ENCODE results near the gene TBCD.

The TBCD gene

DNA sequence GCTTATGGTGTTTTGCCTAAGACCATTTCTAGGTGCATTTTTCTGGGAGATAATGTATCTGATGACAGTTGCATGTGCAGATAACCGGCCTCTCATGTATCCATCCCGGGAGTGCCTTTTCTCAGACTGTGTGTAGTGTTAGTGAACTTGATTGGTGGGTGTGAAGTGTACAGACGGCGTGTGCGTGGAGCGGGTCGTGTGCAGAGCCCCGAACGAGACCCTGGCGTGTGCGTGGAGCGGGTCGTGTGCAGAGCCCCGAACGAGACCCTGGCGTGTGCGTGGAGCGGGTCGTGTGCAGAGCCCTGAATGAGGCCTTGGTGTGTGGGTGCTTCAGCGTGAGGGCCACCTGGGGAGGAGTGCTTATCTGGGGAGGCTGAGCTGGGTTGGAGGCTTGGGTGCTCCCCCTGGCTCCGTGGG lies 116.9 kb downstream of the TBCD start:
- DNase-seq (ENCODE audit: low read depth in 2 of 2, low spot score in 1 of 2) = no peak

DNA sequence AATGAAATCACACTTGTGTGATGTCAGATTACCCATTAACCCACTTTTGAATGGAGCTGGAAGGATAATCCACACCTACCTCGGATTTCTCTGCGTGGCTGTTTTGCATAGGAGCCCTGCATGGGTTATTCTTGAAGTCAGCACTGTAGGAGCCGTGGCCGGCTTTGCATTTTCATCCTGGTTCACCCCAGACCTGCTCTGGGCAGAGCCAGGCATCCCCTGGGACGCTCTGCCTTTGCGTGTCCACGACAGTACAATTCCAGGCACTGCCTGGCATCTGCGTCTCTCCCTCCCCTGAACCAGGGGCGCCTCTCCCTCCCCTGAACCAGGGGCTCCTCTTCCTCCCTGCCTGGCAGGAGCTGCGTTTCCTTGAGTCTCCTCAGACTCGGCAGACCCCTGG lies 117.7 kb downstream of the TBCD start:
- DNase-seq (ENCODE audit: low read depth in 2 of 2, low spot score in 1 of 2) = no peak

DNA sequence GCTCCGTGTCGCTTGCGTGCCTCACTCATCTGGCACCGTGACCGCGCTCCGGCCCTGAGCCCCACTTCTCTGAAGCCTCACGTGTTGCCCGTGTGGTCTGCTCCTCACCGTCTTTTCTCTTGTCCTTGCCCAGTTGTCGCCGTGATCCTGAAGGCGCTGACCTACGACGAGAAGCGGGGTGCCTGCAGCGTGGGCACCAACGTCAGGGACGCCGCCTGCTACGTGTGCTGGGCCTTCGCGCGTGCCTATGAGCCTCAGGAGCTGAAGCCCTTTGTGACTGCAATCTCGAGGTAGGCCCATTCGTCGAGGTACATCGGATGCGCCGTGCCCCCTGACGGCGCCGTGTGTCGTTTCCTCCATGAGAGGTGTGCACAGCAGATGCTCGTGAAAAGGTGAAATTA lies 118.2 kb downstream of the TBCD start:
- DNase-seq (ENCODE audit: low read depth in 2 of 2, low spot score in 1 of 2) = no peak

DNA sequence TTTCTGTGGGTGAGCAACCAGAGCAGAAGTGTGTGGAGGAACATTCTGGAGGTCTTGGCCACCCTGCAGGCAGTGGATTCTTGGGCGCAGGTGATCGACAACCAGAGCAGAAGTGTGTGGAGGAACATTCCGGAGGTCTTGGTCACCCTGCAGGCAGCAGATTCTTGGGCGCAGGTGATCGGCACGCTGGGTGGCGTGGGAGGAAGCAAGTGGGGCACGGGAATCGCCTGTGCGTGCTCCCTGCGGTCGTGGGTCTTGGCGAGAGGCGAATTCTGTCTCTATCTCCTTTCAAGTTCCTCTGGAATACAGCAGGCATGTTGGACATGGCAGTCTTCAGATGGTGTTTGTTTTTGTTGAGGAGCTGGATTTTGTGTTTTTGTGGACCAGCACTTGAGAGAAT lies 118.7 kb downstream of the TBCD start:
- DNase-seq (ENCODE audit: low read depth in 2 of 2, low spot score in 1 of 2) = no peak

DNA sequence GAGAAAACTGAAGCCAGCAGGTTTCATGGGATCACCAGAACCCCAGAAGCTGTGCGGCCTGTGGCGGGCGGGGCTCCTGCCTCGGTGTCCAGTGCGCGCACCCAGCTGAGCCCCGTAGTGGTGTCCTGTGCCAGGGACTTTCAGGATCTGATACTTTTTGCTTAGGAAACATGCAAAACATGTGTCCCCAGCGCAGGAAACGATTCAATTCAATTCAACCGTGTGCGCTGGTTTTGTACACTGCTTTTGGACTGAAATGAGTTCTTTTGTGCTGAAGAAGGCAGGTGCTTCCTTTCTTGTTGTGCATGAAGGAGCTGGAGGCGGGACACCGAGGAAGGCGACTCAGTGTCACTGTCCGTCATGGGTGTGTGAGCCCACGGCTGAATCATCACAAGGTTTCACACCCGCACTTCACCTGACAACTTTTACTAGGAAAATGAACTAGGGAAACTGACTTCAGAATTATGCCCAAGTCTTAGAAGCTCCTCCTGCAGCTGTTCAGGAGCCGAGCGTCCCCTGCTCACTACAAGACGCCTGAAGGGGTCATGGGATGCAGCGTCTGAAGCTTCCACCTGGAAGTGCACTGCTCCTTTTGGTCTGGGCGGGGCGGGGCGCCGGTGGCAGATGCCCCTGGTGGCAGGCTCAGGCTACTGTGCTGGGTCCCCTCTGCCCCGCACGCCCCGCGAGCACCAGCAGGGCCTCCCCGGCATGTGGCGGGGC lies 119.4 kb downstream of the TBCD start:
- no peak for DNase-seq (ENCODE audit: low read depth in 2 of 2, low spot score in 1 of 2)

DNA sequence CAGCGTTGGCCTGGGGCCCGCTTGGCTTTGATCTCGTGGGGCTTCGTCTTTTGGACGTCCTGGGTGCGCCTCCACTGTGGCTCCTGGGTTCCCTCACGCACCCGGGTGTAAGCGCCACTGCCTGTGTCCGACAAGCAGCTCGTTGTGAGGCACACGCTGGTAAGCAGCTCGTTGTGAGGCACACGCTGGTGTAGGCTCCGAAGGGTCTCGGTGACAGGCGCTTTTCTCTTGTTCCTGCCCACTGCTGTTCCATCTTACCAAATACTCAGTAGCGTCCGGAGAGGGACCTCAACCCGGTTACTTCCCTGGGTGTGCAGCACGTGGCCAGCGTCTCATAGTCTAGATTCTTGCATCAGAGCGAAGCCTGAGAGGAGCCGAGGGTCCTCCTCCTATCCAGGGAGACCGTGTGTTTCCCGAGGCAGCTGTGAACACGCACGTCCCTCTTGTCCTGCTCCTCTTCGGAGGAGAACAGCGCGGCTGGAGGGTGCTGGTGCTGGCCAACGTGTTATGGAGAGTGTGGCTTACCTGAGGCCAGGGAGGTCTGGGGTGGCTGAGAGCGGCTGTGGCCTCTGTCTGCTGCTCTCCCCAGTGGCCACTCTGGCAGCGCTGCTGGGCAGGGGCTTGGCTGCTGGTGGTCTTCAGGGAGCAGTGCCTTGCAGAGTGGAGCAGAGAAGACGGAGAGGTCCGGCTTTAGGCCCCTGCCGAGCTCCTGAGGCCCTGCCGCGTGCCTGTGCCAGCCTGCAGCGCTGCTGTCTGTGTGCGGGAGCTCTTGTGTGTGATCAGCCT lies 120.1 kb downstream of the TBCD start:
- DNase-seq (ENCODE audit: low read depth in 2 of 2, low spot score in 1 of 2) = no peak

DNA sequence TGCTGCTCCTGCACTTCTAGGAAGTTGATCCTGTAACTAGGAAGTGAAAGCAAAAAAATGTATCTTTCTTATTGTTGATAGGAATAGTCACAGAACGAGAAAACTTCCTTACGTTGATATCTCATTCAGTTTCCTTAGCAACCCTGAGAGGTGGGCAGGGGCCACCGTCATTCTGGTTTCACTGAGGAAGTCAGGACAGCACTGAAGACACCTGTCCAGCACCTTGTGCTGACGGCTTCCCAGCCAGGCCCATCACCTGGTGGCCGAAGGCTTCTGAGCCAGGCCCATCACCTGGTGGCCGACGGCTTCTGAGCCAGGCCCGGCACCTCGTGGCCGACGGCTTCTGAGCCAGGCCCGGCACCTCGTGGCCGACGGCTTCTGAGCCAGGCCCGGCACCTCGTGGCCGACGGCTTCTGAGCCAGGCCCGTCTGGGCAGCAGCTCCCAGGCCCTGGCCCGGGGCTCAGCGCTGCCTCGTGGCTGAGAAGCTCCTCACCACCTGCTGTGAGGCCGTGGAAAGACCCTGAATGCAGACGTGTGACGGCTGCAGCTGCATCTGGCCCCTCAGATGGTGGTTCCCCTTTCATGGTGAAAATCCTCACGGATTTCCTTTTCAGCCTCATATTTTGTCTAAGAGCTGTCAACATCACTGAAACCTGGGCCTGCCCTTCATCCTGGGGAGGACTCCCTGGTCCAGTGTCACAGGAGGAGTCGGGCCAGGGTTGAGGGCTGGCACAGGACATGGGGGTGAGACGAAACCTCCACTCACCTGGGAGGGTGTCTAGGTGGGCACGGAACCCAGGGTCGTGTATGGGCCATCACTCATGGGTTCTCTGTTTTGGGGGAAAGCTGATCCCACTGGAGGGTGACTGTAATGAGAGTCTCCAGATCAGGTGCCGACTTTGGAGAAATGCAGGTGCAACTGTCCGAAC lies 121.0 kb downstream of the TBCD start:
- DNase-seq (ENCODE audit: low read depth in 2 of 2, low spot score in 1 of 2) = no peak

DNA sequence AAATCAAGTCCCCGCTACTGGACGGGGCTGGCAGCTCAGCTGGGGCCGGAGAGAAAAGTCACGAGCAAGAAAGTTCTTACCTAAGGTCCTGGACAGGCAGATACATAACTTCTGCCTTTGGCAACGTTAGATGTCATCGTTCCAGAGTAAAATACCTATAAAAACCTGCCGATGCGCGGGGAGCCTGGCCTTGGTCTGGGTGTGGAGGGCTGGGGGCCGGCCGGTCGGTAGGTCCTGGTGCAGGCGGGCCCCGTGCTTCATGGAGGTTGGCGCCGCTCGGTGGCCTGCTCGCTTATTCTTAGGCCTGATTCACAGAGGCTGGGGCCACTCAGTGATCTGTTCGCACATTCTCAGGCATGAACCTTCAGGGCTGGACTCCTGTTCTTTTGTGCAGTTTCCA lies 121.7 kb downstream of the TBCD start:
- DNase-seq (ENCODE audit: low read depth in 2 of 2, low spot score in 1 of 2) = no peak

DNA sequence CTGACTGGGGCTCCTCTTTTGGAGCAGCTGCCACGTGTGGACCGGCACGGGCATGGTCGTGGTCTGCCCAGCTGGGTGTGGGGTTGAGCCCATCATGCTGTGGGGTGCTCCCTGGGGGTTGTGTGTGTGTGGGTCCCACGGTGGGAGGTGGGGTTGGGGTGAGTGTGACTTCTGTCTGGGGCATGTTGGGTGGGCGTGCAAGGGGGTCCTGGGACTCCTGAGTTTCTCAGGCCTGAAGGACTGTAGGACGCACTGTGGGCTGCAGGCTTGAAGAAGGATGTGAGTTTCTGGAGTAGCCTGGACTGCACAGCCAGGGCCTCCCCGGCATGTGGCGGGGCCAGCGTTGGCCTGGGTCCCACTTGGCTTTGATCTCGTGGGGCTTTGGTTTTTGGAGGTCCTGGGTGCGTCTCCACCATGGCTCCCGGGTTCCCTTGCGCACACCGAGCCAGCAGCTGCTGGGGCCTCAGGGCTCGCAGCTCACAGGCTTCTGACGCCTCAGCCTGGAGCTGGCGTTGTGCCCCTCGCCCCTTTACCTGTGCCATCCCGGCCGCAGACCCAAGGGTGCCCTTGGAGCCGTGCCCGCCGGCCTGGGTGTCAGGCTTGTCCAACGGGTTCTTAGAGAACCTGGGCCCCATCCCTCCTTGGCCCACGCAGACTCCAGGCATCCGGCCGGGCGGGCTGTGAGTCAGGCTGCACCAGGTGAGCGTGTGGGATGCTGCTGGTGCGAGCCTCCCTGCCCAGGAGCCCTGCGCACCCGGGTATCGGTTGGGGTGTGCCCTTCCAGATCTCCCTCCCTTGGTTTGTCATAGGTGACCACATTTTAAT lies 122.4 kb downstream of the TBCD start:
- no peak for DNase-seq (ENCODE audit: low read depth in 2 of 2, low spot score in 1 of 2)

DNA sequence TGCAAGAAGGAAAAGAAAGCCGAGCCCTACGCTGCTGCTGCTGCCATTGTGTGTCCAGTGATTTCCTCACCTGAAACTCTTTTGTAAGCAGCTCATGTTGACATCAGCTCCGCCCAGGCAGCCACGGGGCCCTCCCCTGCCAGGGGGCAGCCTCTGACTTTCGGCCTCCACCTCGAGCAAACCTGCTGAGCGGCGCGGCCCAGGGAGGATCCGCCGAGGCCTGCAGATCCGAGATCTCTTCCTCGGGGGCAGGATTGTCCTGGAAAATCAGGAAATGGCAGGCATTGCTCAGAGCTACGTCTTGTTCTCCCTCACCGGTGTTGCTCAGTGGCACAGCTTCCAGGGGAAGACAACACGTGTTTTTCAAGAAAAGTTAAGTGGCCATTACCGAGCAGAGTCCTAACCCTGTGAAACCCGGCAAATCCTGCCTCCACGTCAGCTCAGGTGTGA lies 123.6 kb downstream of the TBCD start:
- no peak for DNase-seq (ENCODE audit: low read depth in 2 of 2, low spot score in 1 of 2)

DNA sequence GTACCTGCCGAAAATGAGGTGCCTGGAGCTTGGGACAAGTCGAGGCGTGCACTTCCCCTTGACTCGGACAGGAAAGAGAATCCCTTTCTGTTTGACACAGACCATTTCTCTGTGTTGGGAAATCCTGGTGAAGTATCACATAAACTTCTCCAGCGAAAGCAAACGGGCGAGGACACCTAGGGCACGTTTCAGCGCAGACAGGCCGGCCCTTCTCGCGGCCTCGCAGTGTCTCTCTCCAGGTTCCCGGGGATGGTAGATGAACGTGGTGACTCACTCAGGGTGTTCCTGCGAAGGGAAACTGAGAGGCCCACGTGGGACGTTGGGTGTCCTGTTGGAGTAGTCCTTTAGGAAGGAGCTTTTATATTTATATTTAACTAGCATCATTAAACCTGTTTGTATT lies 124.3 kb downstream of the TBCD start:
- DNase-seq (ENCODE audit: low read depth in 2 of 2, low spot score in 1 of 2) = no peak

DNA sequence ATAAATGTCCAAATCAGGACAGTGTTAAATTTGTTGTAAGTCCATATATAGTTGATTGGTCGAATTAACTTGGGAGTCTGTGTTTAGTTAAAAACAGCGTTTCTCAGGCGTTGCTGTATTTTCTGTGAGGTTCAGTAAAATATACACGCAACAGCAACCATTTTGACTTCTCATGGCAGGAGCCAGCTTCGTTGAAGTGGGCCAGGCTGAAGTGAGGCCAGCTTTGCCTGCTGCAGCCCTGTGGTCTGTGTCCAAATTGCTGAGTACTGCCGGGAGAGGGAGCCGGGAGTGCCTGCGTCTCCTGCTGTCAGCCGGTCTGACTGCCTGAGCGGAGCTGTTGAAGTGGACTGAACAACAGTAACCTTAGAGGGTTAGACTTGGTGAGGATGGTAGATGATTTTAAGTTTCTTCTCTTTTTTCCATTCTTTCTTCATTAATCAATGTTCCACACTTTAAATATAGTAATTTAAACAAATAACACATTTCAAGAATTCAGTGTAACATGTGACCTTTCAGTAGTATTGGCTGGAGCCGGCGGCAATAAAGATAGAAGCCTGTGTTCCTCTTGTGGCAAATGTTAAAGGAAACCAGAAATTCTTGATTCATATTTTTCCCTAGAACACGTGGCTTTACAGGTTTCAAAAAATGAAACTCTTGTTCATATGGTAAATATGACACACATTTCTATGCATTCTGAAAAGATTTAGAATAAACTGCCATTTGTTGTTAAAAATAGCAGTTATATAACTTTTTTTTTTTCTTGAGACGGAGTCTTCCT lies 124.9 kb downstream of the TBCD start:
- DNase-seq (ENCODE audit: low read depth in 2 of 2, low spot score in 1 of 2) = no peak

DNA sequence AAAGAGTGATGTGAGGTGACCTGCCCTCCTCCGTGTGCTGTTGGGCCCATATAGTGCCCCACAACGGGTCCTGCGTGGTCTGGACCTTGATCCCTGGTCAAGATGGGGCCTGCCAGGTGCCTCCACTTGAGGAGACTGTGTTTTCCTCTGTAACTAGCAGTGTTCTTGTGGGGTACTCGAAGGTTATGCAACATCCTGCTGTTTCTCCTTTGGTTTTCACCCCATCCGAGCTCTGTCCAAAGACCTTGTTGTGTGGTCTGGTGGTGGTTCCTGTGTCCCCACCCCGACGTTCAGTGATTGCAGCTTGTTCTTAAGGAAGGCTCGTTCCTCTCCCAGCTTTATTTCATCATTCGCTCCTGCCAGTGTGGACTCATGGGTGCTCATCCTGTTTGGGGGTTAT lies 126.7 kb downstream of the TBCD start:
- DNase-seq (ENCODE audit: low read depth in 2 of 2, low spot score in 1 of 2) = no peak

DNA sequence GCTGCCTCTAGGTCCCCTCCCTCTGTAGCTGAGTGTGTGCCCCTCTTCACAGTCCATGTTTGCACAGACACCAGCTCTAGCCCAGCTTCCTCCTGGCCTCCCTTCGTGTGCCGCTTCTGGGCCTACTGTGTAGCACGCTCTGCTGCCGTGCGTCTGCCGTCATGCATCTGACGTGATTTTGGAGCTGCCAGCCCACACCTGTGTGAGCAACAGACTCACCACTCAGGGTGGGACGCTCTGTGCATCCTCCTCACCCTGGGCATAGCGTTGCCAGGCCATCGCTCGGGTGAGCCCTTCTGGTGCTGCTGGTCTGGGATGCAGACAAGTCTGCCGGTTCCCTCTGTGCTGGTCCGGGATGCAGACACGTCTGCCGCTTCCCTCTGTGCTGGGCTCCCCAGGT lies 127.4 kb downstream of the TBCD start:
- no peak for DNase-seq (ENCODE audit: low read depth in 2 of 2, low spot score in 1 of 2)

DNA sequence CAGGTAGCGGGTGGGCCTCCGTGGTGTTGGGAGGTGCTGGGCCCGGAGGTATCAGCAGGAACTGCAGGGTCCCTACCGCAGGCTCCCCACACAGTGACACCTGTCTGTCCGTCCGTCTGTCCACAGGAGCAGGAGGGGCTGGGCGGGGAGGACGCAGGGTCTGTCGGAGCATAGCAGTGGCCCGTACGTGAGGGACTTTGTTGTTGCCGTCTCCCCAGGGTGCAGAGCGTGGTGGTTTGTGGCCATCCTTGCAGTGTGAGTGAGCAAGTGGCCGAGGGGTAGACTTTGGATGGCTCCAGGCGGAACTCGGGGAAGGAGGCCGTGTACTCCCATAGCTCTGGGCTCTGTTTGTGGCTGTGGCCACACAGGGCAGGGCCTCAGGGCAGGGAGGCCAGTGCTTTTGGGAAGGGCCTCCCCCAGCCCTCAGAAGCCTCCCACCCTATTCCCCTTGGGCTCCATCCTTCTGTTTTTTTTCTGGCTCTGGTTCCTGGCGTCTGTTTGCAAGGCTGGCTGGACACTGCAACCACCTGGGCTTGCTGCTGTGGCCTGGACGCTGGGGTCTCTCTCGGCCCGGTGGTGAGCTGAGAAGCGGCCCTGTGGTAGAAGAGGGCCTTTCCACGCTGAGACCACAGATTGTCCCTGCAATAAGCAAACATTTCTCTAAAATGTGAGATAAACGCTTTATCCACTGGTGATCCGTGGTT lies 128.9 kb downstream of the TBCD start:
- no peak for DNase-seq (ENCODE audit: low read depth in 2 of 2, low spot score in 1 of 2)

DNA sequence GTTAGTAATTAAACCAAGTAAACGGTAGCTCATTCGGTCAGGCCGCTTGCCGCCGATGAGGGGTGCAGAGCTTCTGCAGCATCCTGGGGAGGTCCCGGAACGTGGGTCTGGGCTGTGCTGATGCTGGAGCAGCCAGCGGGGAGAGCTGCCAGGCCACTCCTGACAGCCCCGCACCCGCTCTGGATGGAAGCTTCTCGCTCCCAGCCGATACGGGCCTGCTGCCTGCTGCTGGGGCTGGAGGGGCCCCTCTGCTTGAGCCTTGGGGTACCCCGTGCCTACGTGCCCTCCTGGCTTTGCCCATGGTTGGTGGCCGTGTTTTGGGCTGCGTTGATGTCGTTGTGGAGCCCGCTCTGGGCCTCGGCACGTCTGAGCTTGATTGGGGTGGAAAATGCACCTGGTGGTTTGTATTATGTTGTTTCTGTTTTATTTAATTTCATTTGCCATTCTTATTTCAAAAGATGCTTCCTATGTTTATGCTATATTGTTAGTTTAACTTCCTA lies 129.5 kb downstream of the TBCD start:
- DNase-seq (ENCODE audit: low read depth in 2 of 2, low spot score in 1 of 2) = no peak

DNA sequence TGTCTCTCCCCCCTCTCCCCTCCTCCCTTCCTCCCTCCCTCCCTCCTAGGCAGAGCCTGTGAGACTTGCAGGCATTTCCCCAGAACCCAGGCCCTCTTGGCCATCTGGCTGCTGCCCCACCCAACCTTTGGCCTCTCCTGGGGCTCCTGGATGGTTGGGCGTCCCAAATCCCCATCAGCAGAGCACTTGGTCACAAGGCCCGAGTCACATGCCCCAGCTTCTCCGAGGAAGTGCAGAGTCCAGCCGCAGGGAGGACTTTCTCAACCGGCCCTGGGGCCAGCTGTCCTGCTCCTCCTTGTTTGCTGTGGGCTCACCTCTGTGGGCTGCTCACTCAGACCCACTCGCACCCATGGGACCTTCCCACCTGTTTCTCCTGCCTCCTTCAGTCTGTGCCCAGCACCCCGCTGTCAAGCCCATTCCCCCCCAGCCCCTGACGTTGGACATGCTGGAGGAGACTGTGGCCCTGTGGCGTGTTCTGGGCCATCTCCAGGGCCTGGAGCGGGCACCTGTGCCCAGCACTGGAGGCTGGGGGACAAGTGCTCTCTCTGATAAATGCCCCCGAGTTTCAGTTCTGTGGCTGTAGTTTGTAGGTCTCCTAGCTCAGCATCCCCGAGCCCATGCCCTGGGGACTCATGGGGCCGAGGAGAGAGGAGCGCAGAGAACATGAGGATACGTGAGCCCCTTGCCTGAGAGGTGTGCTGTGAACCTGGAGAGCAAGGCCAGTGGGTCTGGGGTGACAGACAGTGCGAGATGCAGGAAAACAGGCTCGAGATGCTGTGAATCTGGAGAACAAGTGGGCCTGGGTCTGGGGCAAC lies 130.2 kb downstream of the TBCD start:
- DNase-seq (ENCODE audit: low read depth in 2 of 2, low spot score in 1 of 2) = no peak

DNA sequence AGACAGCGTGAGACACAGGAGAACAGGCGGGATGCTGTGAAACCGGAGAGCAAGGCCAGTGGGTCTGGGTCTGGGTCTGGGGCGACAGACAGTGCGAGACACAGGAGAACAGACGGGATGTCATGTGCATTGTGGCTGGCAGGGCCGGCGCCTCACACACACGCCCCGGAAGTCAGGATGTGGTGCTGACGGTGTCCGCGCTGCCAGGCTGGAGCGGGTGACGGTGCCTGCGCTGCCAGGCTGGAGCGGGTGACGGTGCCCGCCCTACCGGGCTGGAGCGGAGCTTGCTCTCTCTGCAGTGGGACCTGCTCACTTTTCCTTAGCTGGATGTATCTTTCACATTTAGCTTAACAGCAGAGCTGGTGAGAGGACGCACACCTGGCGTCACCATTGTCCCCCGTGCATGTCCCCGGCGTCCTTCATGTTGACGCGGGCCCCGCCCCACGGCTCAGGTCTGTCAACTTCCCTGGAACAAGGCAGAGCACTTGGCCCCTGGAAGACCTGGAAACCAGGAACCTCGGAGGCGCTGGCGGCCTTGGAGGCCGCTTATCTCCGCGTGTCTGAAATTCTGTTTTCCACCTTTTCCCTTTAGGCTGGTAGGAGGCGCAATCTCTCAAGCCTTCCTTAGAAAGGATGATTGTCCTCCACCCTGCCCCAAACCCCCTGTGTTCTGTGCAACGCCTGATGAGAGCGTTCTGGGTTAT lies 131.0 kb downstream of the TBCD start:
- DNase-seq (ENCODE audit: low read depth in 2 of 2, low spot score in 1 of 2) = peak; percentile 46 to 62
